ENCODE results near the gene LTBP2.

DNA sequence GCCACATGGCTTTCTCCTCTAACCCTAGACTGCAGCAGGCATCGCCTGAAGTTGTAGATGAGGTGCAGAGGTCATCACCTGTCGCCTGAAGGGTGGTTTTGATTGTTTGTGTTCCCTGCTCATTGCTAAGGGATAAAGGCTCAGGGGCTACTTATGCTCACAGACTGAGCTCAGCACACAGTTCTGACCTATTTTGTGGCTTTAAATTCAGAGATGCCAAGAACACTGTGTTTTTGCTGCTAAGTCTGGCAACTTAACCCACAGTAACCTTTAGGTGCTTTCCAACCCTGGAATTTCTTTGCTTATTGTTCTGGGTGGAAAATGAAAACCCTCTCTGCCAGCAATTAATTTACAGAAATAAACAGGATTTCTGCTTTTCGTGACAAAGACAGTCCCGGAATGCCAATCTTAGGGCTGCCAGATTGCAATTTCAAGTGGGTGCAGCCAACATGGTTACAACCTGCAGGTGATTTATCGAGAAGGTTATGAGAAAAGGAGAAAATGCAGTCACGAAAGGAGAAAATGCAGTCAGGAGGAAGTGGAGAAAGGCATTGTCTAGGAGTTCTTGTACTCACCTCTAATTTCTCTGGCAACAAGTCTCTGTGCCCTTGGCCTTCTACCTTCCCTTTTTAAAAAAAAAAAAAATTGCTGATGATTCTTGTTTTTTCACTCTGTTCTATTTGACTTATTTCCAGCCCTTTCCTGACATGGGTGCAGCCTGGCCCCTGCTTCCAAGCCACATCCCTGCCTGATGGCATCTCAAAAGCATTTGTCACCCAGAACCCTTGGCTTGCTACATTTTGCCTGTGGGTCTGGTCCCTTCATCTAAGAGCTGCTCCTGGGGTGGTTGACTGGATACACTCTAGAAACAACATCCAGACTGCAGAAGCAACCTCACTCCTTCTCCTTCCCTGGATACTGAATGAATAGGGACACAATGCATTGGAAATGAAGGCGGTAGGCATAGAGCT is 142.2 kb downstream of the LTBP2 start:
- TF ChIP-seq POLR2A (IDR thresholded peaks at IDR 0.05; ENCODE audit: borderline replicate concordance, extremely low read depth, insufficient read depth, insufficient read length) (no peak), CTCF (IDR thresholded peaks at IDR 0.05 in 2 of 3, conservative IDR thresholded peaks at IDR 0.05 in 1 of 3; ENCODE audit: borderline replicate concordance in 1 of 3, insufficient read depth in 1 of 3, low read depth in 2 of 3, low read length in 2 of 3) (no peak), ZFX (IDR thresholded peaks at IDR 0.05) (no peak), SIN3A (IDR thresholded peaks at IDR 0.05; ENCODE audit: low read depth) (no peak), CEBPB (IDR thresholded peaks at IDR 0.05; ENCODE audit: low read depth) (no peak), POLR2AphosphoS5 (IDR thresholded peaks at IDR 0.05; ENCODE audit: low read depth, low read length) (no peak), EZH2 (IDR thresholded peaks at IDR 0.05) (no peak), EGR1 (IDR thresholded peaks at IDR 0.05; ENCODE audit: low read depth) (no peak), JUND (IDR thresholded peaks at IDR 0.05) (no peak), EZH2phosphoT487 (IDR thresholded peaks at IDR 0.05; ENCODE audit: borderline replicate concordance) (no peak), RAD21 (IDR thresholded peaks at IDR 0.05; ENCODE audit: low read depth) (no peak), CBX3 (IDR thresholded peaks at IDR 0.05; ENCODE audit: low read depth) (no peak), SP1 (IDR thresholded peaks at IDR 0.05; ENCODE audit: low read depth) (no peak)
- TF ChIP-seq, protein P1, sequence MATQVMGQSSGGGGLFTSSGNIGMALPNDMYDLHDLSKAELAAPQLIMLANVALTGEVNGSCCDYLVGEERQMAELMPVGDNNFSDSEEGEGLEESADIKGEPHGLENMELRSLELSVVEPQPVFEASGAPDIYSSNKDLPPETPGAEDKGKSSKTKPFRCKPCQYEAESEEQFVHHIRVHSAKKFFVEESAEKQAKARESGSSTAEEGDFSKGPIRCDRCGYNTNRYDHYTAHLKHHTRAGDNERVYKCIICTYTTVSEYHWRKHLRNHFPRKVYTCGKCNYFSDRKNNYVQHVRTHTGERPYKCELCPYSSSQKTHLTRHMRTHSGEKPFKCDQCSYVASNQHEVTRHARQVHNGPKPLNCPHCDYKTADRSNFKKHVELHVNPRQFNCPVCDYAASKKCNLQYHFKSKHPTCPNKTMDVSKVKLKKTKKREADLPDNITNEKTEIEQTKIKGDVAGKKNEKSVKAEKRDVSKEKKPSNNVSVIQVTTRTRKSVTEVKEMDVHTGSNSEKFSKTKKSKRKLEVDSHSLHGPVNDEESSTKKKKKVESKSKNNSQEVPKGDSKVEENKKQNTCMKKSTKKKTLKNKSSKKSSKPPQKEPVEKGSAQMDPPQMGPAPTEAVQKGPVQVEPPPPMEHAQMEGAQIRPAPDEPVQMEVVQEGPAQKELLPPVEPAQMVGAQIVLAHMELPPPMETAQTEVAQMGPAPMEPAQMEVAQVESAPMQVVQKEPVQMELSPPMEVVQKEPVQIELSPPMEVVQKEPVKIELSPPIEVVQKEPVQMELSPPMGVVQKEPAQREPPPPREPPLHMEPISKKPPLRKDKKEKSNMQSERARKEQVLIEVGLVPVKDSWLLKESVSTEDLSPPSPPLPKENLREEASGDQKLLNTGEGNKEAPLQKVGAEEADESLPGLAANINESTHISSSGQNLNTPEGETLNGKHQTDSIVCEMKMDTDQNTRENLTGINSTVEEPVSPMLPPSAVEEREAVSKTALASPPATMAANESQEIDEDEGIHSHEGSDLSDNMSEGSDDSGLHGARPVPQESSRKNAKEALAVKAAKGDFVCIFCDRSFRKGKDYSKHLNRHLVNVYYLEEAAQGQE (IDR thresholded peaks at IDR 0.05; ENCODE audit: low read depth), result no peak
